GM11168 (cell line): ENCODE results near the gene PLXNA1.

Experiments used
- in situ Hi-C: fragments of 300-500 bp; cut with MboI; formaldehyde crosslinking; loops from one replicate; pipeline ENCODE4 v1.12.0; 2022; ENCODE audit warnings: low sequenced_read_pairs; ENCODE audit not compliant: unreplicated experiment

PLXNA1 gene

GRCh38 chr3:127030508-127031412 lies 47.8 kb downstream of the PLXNA1 start:
- in situ Hi-C loops: no loop called here

DNA sequence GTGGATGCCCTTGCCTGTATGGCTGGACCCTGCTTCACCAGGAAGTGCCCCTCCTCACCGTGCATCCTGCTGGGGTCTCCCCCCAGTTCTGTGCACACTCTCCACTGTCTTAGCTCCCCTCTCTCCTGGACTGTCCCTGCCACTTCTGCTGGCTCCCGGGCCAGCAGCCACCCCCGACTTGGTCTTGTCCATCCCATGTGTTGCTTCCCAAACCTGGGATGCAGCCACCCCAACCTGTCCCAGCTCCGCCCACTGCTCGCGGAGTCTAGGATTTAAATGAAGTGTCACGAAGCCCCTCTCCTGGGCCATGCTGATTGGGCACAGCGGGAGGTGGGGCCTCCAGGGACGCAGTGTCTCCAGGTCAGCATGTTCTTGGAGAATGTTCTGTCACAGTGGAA lies 48.5 kb downstream of the PLXNA1 start:
- in situ Hi-C loops: no loop called here

DNA sequence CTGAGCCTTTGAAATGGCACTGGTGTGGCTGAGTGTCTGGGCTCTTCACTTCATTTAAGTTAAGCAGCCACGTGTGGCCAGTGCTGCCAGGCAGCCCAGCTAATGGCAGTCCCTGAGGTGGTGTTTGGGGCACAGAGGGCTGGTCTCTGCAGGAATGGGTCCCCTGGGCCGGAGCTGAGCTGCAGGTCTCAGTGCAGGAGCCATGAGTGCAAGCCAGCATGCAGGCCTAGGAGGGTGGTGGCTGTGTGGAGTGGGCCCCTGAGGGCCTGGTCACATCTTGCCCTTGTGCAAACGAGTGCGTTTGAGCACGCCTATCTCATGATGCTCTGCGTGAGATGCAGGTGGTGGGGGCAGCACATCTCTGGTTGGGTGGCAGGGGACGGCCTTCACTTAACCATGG lies 48.9 kb downstream of the PLXNA1 start:
- in situ Hi-C loops: no loop called here

GRCh38 chr3:127032296-127032990 lies 49.5 kb downstream of the PLXNA1 start:
- in situ Hi-C loops: no loop called here
